ENCODE data around the gene KLHL6. TPM values are rescaled to one million over a fixed set of nuclear protein-coding genes. Genes with fewer than 3 reads are reported as not detected.

The KLHL6 gene
- total RNA-seq, 1 experiment from 2014 or later = 0.11 TPM

DNA sequence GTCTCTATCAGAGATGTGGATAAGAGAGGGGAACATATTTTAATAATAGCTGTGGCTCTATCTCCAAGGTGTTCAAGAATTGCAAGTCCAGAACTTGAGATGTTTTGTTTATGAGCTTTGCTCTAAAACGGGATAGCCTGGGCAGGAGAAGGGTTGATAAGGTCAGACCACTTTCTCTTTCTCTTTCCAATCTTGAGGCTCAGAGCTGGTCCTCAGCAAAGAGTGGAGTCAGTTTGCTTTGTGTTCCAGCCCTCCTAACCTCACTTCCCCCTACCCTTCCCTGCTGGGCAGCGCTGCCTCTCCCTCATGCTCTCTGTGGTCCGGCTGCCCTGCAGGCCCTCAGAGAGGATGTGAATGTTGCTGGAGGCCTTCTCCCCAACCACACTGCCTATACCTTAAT is 13.8 kb downstream of the KLHL6 start (continued):
- no peak for TF ChIP-seq FOXK1 (CRISPR knock-in tag; IDR thresholded peaks at IDR 0.05)

DNA sequence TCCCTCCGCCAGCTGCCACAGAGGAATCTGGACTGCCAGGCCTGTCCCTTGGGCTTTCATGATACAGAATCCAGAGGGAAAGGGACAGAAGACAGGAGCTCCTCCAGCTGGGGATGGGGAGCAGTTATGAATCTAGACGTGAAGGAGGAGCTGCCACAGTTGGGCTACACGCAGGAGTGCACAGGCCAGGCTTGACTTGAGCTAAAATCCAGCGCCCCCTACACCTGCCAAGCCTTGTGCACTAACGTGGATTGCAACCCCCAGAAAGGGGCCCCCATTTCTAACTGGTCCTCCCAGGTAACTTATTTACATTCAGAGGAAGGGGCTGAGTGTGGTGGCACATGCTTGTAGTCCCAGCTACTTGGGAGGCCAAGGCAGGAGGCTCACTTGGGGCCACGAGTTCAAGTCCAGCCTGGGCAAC is 14.3 kb downstream of the KLHL6 start:
- ChIA-PET CTCF (interaction anchor here (0.9 to 1.0 kb wide), 2 partner anchors 8 to 51 kb away, joined by 3 to 4 read pairs; no protein-coding TSS in a partner anchor), POLR2A (no interaction called here)
- Mint-ChIP-seq H3K27me3 (ENCODE audit: low read depth) (peaks cover 86% of the 10 kb centered on the region), H3K9me3 (no peaks in the 10 kb centered on the region), H3K4me3 (no peak overlapping the region), H3K27ac (no peak overlapping the region), H3K36me3 (no peaks in the 10 kb centered on the region), H3K4me1 (peaks cover 24% of the 10 kb centered on the region)
- ATAC-seq = no peak
- no peak for DNase-seq (ENCODE audit: low spot score)
- no peak for TF ChIP-seq ZBTB43 (CRISPR knock-in tag; IDR thresholded peaks at IDR 0.05)
- TF ChIP-seq FOXP1 (CRISPR knock-in tag; IDR thresholded peaks at IDR 0.05; ENCODE audit: borderline replicate concordance) = no peak
- no peak for TF ChIP-seq GABPB1 (CRISPR knock-in tag; IDR thresholded peaks at IDR 0.05)
- TF ChIP-seq, protein P1, sequence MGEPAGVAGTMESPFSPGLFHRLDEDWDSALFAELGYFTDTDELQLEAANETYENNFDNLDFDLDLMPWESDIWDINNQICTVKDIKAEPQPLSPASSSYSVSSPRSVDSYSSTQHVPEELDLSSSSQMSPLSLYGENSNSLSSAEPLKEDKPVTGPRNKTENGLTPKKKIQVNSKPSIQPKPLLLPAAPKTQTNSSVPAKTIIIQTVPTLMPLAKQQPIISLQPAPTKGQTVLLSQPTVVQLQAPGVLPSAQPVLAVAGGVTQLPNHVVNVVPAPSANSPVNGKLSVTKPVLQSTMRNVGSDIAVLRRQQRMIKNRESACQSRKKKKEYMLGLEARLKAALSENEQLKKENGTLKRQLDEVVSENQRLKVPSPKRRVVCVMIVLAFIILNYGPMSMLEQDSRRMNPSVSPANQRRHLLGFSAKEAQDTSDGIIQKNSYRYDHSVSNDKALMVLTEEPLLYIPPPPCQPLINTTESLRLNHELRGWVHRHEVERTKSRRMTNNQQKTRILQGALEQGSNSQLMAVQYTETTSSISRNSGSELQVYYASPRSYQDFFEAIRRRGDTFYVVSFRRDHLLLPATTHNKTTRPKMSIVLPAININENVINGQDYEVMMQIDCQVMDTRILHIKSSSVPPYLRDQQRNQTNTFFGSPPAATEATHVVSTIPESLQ (CRISPR knock-in tag; IDR thresholded peaks at IDR 0.05) = no peak
- TF ChIP-seq ZNF263 (CRISPR knock-in tag; IDR thresholded peaks at IDR 0.05; ENCODE audit: low read depth) = no peak
- TF ChIP-seq ZBTB21 (CRISPR knock-in tag; IDR thresholded peaks at IDR 0.05; ENCODE audit: borderline replicate concordance) = no peak
- no peak for TF ChIP-seq ZNF281 (CRISPR knock-in tag; IDR thresholded peaks at IDR 0.05)
- TF ChIP-seq, protein P2, sequence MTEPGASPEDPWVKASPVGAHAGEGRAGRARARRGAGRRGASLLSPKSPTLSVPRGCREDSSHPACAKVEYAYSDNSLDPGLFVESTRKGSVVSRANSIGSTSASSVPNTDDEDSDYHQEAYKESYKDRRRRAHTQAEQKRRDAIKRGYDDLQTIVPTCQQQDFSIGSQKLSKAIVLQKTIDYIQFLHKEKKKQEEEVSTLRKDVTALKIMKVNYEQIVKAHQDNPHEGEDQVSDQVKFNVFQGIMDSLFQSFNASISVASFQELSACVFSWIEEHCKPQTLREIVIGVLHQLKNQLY (CRISPR knock-in tag; IDR thresholded peaks at IDR 0.05) = no peak
- TF ChIP-seq ERG (CRISPR knock-in tag; IDR thresholded peaks at IDR 0.05) = no peak
- TF ChIP-seq ATF3 (CRISPR knock-in tag; conservative IDR thresholded peaks at IDR 0.05) = no peak
- no peak for TF ChIP-seq SP1 (CRISPR knock-in tag; conservative IDR thresholded peaks at IDR 0.05)
- TF ChIP-seq, protein P3, sequence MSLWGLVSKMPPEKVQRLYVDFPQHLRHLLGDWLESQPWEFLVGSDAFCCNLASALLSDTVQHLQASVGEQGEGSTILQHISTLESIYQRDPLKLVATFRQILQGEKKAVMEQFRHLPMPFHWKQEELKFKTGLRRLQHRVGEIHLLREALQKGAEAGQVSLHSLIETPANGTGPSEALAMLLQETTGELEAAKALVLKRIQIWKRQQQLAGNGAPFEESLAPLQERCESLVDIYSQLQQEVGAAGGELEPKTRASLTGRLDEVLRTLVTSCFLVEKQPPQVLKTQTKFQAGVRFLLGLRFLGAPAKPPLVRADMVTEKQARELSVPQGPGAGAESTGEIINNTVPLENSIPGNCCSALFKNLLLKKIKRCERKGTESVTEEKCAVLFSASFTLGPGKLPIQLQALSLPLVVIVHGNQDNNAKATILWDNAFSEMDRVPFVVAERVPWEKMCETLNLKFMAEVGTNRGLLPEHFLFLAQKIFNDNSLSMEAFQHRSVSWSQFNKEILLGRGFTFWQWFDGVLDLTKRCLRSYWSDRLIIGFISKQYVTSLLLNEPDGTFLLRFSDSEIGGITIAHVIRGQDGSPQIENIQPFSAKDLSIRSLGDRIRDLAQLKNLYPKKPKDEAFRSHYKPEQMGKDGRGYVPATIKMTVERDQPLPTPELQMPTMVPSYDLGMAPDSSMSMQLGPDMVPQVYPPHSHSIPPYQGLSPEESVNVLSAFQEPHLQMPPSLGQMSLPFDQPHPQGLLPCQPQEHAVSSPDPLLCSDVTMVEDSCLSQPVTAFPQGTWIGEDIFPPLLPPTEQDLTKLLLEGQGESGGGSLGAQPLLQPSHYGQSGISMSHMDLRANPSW (CRISPR knock-in tag; conservative IDR thresholded peaks at IDR 0.05; ENCODE audit: low read depth) = no peak
